ENCODE data around the gene INIP.
"Not testable (repeated sequence)": the region's sequence is repeated elsewhere in the genome, so short reads cannot be mapped to it uniquely, and the experiment has no call there.

Gene INIP

GRCh38 chr9:112734892-112735291 lies 17.0 kb upstream of the INIP start:
- DNase-seq: no peak

GRCh38 chr9:112731971-112732370 lies 14.1 kb upstream of the INIP start:
- DNase-seq: no peak

- no peak for DNase-seq
Measured at GRCh38 chr9:112728401-112728800, 10.5 kb upstream of the INIP start.

DNA sequence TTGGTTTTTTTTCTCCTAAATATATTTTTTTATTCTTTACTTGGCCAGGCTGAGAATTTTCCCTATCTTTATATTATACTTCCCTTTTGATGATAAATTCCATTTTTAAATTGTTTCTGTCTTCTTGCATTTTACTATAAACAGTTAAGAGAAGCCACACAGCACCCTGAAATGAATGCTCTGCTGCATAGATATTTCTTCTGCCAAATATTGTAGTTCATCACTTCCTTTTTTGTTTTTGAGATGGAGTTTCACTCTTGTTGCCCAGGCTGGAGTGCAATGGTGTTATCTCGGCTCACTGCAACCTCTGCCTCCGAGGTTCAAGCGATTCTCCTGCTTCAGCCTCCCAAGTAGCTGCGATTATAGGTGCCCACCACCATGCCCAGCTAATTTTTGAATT lies 8.5 kb upstream of the INIP start:
- DNase-seq: no peak

DNA sequence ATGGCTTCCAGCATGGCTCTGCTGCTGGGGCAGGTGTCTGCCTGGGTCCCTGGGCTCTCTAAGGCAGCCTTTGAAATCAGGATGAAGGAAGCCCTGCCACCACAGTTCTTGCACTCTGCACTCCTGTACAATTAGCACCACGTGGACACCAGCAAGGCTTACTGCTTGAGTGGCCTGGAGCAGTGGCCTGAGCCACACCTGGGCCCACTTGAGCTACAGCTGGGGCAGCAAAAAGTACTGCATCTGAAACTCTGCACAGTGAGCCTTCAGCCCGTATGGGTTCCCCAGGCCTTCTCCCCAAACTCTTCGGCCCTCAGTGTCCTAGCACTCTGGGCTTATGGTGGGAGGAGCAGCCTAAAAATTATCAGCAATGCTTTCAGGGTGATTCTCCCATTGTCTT lies 8.0 kb upstream of the INIP start:
- DNase-seq: no peak

GRCh38 chr9:112722749-112723148 lies 4.8 kb upstream of the INIP start:
- DNase-seq: not testable (repeated sequence)

DNA sequence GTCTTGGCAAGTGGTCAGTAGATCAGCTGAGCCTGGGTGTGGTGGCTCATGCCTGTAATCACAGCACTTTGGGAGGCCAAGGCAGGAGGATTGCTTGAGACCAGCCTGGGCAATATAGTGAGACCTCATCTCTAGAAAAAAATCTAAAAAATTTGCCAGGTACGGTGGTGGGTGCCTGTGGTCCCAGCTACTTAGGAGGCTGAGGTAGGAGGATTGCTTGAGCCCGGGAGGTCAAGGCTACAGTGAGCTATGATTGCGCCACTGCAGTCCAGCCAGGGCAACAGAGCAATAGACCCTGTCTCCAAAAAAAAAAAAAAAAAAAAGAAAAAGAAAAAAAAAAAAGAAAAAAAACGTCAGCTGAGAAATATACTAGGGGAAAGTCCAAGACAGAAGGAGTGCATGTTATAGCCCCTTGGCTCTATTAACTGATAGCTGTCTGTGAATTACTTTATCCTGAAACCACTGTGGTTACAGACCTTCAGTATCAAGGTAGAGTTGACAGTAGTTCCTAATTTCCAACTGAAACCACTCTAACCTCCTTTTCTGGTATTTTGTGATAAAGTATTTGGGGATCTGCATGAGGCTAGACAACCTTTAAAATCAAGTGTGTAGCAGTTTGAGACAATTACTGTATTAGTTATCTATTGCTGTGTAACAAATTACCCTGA lies 2.3 kb upstream of the INIP start:
- DNase-seq: no peak

GRCh38 chr9:112719696-112720095 lies 1.8 kb upstream of the INIP start:
- no peak for DNase-seq

- no peak for DNase-seq
Measured at GRCh38 chr9:112719241-112719691, 1.3 kb upstream of the INIP start.

DNA sequence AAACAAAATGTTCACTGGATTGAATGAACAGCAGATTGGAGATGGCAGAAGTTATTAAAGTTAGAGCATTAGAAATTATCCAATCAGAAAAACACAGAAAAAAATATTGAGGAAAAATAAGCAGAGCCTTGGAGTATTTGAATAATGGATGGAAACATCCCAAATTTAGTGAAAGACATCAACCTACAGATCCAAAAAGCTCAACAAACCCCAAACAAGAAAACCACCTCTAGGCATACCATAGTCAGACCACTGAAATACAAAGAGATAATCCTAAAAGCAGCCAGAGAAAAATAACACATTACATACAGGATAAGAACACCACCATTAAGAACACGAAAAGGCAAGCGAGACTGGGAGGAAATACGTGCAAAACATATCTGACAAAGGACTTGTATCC lies 5.2 kb downstream of the INIP start:
- DNase-seq: no peak

- no peak for DNase-seq
Measured at GRCh38 chr9:112711050-112711689, 6.7 kb downstream of the INIP start.

- DNase-seq: peak in 3 of 14 donors; percentile 5 to 18 (median 17)
Measured at GRCh38 chr9:112705768-112706427, 12.0 kb downstream of the INIP start.

DNA sequence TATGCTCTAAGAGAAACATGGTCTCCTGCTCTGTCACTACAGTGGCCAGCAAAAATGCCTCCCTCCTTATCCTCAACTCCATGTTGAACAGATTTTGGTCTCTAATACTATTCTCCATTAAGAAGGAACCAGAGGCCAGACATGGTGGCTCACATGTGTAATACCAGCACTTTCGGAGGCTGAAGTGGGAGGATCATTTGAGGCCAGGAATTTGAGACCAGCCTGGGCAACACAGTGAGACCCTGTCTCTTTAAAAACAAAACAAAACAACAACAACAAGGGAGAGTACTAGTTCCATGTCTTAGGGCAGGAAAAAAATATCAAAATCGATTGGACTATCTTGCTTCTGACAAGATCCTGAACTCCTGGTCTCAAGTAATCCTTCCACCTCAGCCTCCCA lies 14.6 kb downstream of the INIP start:
- no peak for DNase-seq

DNA sequence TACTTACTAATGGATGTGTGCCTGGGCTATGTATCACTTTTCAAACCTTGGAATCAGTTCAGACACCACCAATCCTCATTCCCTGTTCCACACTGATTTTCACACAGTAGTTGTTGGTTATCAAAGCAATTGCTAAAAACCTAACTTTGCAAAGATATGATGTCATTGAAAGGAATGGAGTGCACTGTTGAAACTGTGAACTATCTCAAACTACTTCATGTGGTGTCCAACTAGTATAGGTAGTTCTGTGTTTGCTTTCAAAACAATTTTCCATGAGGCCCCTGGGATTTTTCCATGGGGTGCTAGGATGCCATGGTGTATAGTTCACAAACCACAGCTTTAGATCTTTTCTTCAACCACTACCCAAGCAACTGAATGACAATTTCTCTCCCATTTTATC lies 17.8 kb downstream of the INIP start:
- DNase-seq: no peak

DNA sequence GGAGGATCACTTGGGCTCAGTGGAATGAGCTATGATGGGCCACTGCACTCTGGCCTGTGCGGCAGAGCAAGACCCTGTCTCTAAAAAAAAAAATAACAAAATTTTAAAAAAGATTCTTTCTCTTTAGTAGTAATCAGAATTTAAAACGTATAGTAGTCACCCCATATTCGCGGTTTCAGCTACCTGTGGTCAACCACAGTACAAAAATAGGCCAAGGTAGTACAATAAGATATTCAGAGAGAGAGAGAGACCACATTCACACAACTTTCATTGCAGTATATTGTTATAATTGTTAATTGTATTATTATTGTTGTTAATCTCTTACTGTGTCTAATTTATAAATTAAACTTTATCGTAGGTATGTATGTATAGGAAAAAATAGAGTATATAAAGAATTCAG lies 18.7 kb downstream of the INIP start:
- no peak for DNase-seq

- DNase-seq: no peak
Measured at GRCh38 chr9:112696461-112696860, 21.5 kb downstream of the INIP start.

GRCh38 chr9:112694706-112695555 lies 23.0 kb downstream of the INIP start:
- no peak for DNase-seq

DNA sequence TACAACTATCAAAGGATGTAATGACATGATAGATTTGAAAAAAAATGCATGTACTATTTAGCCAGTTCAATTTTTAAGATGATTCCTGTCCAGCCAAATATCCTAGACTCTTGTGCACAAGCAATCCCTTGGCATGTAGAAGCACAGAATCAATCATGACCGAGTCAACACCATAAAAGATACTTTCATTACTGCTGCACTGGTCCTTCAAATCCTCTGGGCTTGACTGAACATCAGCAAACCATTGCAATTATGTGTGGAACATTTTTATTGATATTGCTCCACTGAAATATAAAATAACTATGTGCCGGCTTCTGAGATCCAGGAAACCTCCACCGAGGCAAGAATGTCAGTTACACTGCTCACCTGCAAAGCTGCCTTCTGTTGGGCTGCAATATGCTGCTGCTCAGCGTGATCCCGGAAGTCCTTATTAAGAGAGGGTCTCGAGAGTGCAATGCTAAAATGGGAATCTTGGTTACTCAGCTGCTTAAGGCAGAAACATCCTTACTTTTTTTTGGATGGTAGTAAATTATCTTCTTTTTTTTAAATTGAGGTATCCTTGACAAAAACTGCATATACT lies 28.7 kb downstream of the INIP start:
- DNase-seq: no peak

- DNase-seq: no peak
Measured at GRCh38 chr9:112680731-112681402, 37.0 kb downstream of the INIP start.

DNA sequence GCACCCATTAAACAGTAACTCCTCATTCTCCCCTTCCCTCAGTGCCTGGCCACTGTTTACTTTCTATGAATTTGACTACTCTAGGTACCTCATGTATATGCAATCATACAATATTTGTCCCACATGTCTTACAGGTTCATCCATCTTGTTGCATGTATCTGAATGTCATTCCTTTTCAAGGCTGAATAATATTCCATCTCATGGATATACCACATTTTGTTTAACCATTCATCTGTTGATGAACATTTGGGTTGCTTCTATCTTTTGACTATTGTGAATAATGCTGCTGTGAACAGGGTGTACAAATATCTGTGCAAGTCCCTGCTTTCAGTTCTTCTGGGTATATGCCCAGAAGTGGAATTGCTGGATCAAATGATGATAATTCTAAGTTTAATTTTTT lies 40.9 kb downstream of the INIP start:
- no peak for DNase-seq

DNA sequence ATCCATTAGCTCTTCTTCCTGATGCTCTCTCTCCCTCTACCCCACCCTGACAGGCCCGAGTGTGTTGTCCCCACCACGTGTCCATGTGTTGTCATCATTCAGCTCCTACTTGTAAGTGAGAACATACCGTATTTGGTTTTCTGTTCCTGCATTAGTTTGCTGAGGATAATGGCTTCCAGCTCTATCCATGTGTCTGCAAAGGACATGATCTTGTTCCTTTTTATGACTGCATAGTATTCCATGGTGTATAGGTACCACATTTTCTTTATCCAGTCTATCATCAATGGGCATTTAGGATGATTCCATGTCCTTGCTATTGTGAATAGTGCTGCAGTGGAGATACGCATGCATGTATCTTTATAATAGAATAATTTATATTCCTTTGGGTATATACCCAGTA lies 44.7 kb downstream of the INIP start:
- DNase-seq: not testable (repeated sequence)
